IPS DF 19.7 (cell line): Measurements from ENCODE around the gene DHX34.
"Not testable (repeated sequence)": the region's sequence is repeated elsewhere in the genome, so short reads cannot be mapped to it uniquely, and the experiment has no call there.

Experiments
- DNase-seq: peaks from one replicate; pipeline ENCODE4 v3.0.0-alpha.2; 2013; ENCODE audit warnings: low read depth, low spot score

Gene DHX34

GRCh38 chr19:47390533-47391488 lies 41.7 kb downstream of the DHX34 start:
- no peak for DNase-seq

GRCh38 chr19:47391510-47392223 lies 42.6 kb downstream of the DHX34 start:
- DNase-seq, result peak; percentile 97

GRCh38 chr19:47398707-47399597 lies 49.8 kb downstream of the DHX34 start:
- no peak for DNase-seq

- no peak for DNase-seq
These were observed 53.4 kb downstream of the DHX34 start for GRCh38 chr19:47402504-47402903.

- no peak for DNase-seq
These were observed 55.5 kb downstream of the DHX34 start for GRCh38 chr19:47404334-47405196.

GRCh38 chr19:47405197-47405550 lies 56.1 kb downstream of the DHX34 start:
- DNase-seq, result no peak

- DNase-seq, result no peak
These were observed 56.8 kb downstream of the DHX34 start for GRCh38 chr19:47405854-47406417.

- no peak for DNase-seq
These were observed 57.7 kb downstream of the DHX34 start for GRCh38 chr19:47406711-47407416.

GRCh38 chr19:47407417-47407774 lies 58.3 kb downstream of the DHX34 start:
- DNase-seq, result no peak

GRCh38 chr19:47408156-47408938 lies 59.2 kb downstream of the DHX34 start:
- DNase-seq, result no peak

- no peak for DNase-seq
These were observed 62.0 kb downstream of the DHX34 start for GRCh38 chr19:47411101-47411500.

- DNase-seq, result not testable (repeated sequence)
These were observed 62.6 kb downstream of the DHX34 start for GRCh38 chr19:47411696-47412095.

GRCh38 chr19:47413941-47414340 lies 64.8 kb downstream of the DHX34 start:
- DNase-seq, result no peak

- no peak for DNase-seq
These were observed 65.4 kb downstream of the DHX34 start for GRCh38 chr19:47414469-47414868.

GRCh38 chr19:47415953-47416642 lies 67.0 kb downstream of the DHX34 start:
- DNase-seq, result no peak

- DNase-seq, result no peak
These were observed 67.5 kb downstream of the DHX34 start for GRCh38 chr19:47416643-47416985.

GRCh38 chr19:47417107-47417745 lies 68.1 kb downstream of the DHX34 start:
- DNase-seq, result no peak
